ENCODE results near the gene ZDHHC14. TPM values are rescaled to one million over a fixed set of nuclear protein-coding genes. Genes with fewer than 3 reads are reported as not detected.

ZDHHC14 gene
- total and polyA plus RNA-seq, 12 donors, result 7.7 to 31.2 (median 15.2) TPM

DNA sequence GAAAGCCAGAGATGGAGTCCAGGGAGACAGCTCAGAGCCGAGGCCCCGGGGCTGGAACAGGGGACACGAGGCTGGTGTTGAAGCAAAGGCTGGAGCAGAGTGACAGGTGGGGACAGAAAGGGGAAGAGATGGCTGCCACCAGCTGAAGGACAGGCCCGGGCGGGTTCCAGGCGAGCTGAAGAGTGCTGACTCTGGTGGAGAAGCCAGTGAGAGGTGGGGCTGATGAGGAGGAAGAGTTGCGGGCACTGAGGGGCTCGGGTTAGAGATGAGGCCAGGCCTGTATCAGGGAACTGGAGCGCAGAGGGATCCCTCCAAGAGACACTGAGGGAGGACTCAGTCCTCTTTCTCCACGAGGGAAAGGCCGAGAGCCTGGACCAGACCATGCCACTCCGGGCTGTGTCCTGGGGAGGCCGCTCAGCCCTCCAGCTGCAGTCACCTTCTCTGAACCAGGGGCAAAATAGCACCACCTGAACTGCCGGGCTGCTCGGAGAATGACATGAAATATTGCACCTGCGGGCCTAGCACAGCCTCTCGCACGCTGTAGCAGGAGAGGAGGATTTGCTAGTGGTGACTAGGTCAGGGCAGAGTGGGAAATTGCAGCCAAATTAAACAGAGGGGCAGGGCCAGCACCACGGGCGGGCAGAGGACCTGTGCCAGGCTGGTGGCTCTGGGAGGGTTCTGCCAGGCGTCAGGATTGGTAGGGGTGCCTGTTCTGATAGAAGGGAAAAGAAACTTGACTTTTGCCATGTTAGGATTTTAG is 175.9 kb downstream of the ZDHHC14 start:
- 90% methylated on average over 21 of the region's 21 CpGs for WGBS, 2 donors
- Histone ChIP-seq H3K27ac (no peak overlapping the region), H3K9me3 (no peaks in the 10 kb centered on the region), H3K4me1 (peaks cover 0 to 8% (median 0%) of the 10 kb centered on the region in 9 donors), H3K36me3 (peaks cover 0 to 13% (median 0%) of the 10 kb centered on the region in 9 donors), H3K4me3 (no peak overlapping the region), H3K27me3 (no peaks in the 10 kb centered on the region)
- intact Hi-C loops (cut with DNase I), result no loop called here
- TF ChIP-seq, protein P1, sequence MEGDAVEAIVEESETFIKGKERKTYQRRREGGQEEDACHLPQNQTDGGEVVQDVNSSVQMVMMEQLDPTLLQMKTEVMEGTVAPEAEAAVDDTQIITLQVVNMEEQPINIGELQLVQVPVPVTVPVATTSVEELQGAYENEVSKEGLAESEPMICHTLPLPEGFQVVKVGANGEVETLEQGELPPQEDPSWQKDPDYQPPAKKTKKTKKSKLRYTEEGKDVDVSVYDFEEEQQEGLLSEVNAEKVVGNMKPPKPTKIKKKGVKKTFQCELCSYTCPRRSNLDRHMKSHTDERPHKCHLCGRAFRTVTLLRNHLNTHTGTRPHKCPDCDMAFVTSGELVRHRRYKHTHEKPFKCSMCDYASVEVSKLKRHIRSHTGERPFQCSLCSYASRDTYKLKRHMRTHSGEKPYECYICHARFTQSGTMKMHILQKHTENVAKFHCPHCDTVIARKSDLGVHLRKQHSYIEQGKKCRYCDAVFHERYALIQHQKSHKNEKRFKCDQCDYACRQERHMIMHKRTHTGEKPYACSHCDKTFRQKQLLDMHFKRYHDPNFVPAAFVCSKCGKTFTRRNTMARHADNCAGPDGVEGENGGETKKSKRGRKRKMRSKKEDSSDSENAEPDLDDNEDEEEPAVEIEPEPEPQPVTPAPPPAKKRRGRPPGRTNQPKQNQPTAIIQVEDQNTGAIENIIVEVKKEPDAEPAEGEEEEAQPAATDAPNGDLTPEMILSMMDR (IDR thresholded peaks at IDR 0.05), result no peak
- no peak for DNase-seq
- peak in 4 of 8 donors; percentile 22 to 64 (median 38) for ATAC-seq

DNA sequence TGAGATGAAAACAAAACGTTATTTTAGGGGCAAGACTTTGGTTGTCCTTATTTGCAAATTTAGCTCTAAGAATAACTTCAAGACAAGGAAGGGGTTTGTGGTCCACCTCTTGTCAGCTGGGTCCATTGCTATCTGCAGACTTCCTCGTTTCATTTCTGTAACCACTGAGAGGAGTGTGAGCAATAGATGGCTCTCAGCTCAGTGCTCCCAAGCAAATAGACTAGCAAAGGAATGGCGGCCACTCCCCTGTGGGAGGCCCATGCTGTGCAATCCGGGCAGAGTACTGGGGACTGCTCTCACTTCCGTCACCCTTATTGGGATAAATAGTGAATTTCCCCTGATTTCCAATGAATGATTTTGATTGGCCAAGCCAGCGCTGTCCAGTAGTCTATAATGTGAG is 176.6 kb downstream of the ZDHHC14 start:
- peaks cover 0 to 13% (median 0%) of the 10 kb centered on the region in 9 donors for H3K36me3 ChIP-seq
- WGBS, 2 donors, result 88 to 92% methylated on average over 6 of the region's 6 CpGs
- TF ChIP-seq, protein P1 (IDR thresholded peaks at IDR 0.05), result no peak
- intact Hi-C loops (cut with DNase I), result no loop called here
- DNase-seq, result no peak
- no peak overlapping the region for H3K4me3 ChIP-seq
- no peak for ATAC-seq
- H3K27me3 ChIP-seq, result no peaks in the 10 kb centered on the region
- H3K9me3 ChIP-seq, result no peaks in the 10 kb centered on the region
- peaks cover 0 to 12% (median 0%) of the 10 kb centered on the region in 9 donors for H3K4me1 ChIP-seq
- H3K27ac ChIP-seq, result no peak overlapping the region

DNA sequence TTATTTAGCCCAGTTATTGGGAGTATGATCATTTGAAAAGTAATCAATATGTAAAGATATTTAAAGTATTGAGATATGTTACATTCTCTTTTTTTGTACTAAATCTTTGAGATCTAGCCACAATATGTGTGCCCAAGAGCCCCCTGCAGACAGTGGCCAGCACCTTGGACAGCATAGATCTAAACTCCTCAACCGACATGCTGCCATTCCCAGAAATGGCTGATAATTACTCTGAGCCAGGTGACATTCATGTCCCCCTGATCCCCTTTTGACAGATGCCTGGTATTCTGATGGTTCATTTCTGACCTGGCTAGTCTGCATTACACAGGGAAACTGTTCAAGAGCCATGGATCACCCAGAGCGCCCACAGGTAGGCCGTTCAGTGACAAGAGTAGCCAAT is 177.1 kb downstream of the ZDHHC14 start:
- no peaks in the 10 kb centered on the region for H3K9me3 ChIP-seq
- 96 to 97% methylated on average over 3 of the region's 3 CpGs for WGBS, 2 donors
- no peaks in the 10 kb centered on the region for H3K27me3 ChIP-seq
- intact Hi-C loops (cut with DNase I), result no loop called here
- H3K27ac ChIP-seq, result no peak overlapping the region
- no peak overlapping the region for H3K4me3 ChIP-seq
- H3K4me1 ChIP-seq, result peaks cover 0 to 12% (median 0%) of the 10 kb centered on the region in 9 donors
- TF ChIP-seq, protein P1 (IDR thresholded peaks at IDR 0.05), result no peak
- no peak for ATAC-seq
- peaks cover 0 to 13% (median 0%) of the 10 kb centered on the region in 9 donors for H3K36me3 ChIP-seq
- DNase-seq, result no peak

DNA sequence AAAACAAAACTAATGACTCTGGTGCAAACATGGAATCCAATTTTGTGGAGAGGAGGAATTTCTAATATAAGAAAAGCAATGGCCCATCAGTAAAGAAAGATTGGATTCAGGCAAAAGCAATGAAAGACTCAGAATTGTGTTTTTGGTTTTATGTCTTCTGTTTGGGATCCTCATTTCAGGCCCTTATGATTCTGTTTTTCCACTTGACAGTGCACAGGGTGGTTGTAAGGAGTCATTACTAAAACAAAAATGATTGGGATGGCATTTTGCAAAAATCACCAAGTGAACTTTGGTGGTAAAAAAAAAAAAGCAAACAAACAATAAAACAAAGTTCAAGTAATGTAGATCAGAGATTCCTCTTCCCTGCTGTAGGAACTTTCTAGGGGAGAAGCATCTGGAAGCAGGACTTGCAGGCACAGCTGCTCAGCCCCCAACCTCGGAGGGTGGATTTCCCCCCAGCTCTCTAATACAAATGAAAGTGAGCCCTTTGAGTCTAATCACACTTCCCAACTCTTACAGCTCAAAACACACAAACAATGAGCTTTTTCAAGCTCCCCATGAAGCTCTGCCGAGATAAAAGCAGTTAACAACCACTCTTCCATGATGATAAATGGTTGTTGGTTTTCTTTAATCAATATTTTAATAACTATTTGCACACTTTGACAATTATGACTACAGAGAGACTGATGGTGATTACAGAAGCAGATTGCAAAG is 177.7 kb downstream of the ZDHHC14 start:
- H3K4me3 ChIP-seq, result no peak overlapping the region
- TF ChIP-seq, protein P1 (IDR thresholded peaks at IDR 0.05), result no peak
- H3K9me3 ChIP-seq, result no peaks in the 10 kb centered on the region
- H3K4me1 ChIP-seq, result peaks cover 0 to 12% (median 0%) of the 10 kb centered on the region in 9 donors
- H3K36me3 ChIP-seq, result peaks cover 0 to 13% (median 0%) of the 10 kb centered on the region in 9 donors
- intact Hi-C loops (cut with DNase I), result no loop called here
- ATAC-seq (no peak), DNase-seq (no peak)
- no peak overlapping the region for H3K27ac ChIP-seq
- H3K27me3 ChIP-seq, result no peaks in the 10 kb centered on the region
- 65 to 66% methylated on average over 2 of the region's 2 CpGs for WGBS, 2 donors

All from heart right ventricle (tissue), 16 donors.